HepG2 (cell line): ENCODE results near the gene OR2T5.
"Not testable (repeated sequence)": the region's sequence is repeated elsewhere in the genome, so short reads cannot be mapped to it uniquely, and the experiment has no call there.

Experiments
- ATF7-NPFF ChIP-seq: sonication (generic); formaldehyde crosslinking; IDR thresholded peaks from 2 replicates; pipeline ENCODE4 v1.8.1; 2023; ENCODE audit warnings: mild to moderate bottlenecking, low read depth, missing genetic modification reagents, moderate library complexity
- CTCF ChIP-seq: sonication (generic); formaldehyde crosslinking; IDR thresholded peaks from 2 replicates; pipeline ENCODE4 v1.5.0; 2020; ENCODE audit warnings: mild to moderate bottlenecking, missing genetic modification reagents, moderate library complexity
- ESRRA ChIP-seq: sonication (generic); formaldehyde crosslinking; IDR thresholded peaks from 2 replicates; pipeline ENCODE4 v1.5.1; 2020; ENCODE audit warnings: mild to moderate bottlenecking, low read depth, missing genetic modification reagents
- NR3C1 ChIP-seq: sonication (generic); formaldehyde crosslinking; IDR thresholded peaks from 2 replicates; pipeline ENCODE4 v1.4.0; 2020; ENCODE audit warnings: missing genetic modification reagents
- PHF21A ChIP-seq: sonication (generic); formaldehyde crosslinking; IDR thresholded peaks from 2 replicates; pipeline ENCODE4 v1.5.0; 2020; ENCODE audit warnings: mild to moderate bottlenecking, missing genetic modification reagents
- SKIL ChIP-seq: sonication (generic); formaldehyde crosslinking; IDR thresholded peaks from 2 replicates; pipeline ENCODE4 v1.8.0; 2022; ENCODE audit warnings: missing genetic modification reagents, mild to moderate bottlenecking, moderate library complexity, borderline replicate concordance
- TARDBP ChIP-seq: sonication (generic); formaldehyde crosslinking; IDR thresholded peaks from 2 replicates; pipeline ENCODE4 v1.8.0; 2022; ENCODE audit warnings: mild to moderate bottlenecking, missing genetic modification reagents
- TCF12 ChIP-seq, 2 experiments: fragments of 450-650 bp in 1 of 2; sonication (generic) in 1 of 2; formaldehyde crosslinking in 1 of 2; IDR thresholded peaks; 2 replicates each; pipeline versions ENCODE4 v1.6.1 to v1.8.0; 2017 to 2022; ENCODE audit warnings: antibody characterized with exemption in 1 of 2, mild to moderate bottlenecking in 1 of 2, missing genetic modification reagents in 1 of 2, moderate library complexity in 1 of 2
- ZNF569 ChIP-seq: sonication (generic); formaldehyde crosslinking; IDR thresholded peaks from 2 replicates; pipeline ENCODE4 v1.5.0; 2020; ENCODE audit warnings: mild to moderate bottlenecking, missing genetic modification reagents, moderate library complexity, borderline replicate concordance

GRCh38 chr1:248449821-248450465 is 38.4 kb upstream of the OR2T5 start:
- TF ChIP-seq CTCF; PHF21A (CRISPR knock-in tag); ZNF569 (CRISPR knock-in tag); NR3C1 (CRISPR knock-in tag); SKIL (CRISPR knock-in tag); ESRRA; TCF12 (IDR thresholded peaks at IDR 0.05); TCF12 (CRISPR knock-in tag; IDR thresholded peaks at IDR 0.05); TARDBP; ATF7-NPFF: not testable (repeated sequence)
